Lower leg skin (tissue), 3 donors: Measurements from ENCODE around the gene GAS7.

ENCODE experiments used
- POLR2A ChIP-seq, 2 donors: fragments of 450-650 bp; IDR thresholded peaks; one replicate each; pipeline ENCODE4 v1.6.1; 2016 to 2017; ENCODE audit warnings: antibody characterized with exemption in 2 of 2, mild to moderate bottlenecking in 1 of 2, moderate library complexity in 1 of 2
- TF ChIP-seq, protein P1 (sequence below), 3 donors: fragments of 450-650 bp; IDR thresholded peaks; one replicate each; pipeline ENCODE4 v1.5.1; 2016; ENCODE audit warnings: antibody characterized with exemption in 3 of 3, mild to moderate bottlenecking in 3 of 3, moderate library complexity in 2 of 3

DNA sequence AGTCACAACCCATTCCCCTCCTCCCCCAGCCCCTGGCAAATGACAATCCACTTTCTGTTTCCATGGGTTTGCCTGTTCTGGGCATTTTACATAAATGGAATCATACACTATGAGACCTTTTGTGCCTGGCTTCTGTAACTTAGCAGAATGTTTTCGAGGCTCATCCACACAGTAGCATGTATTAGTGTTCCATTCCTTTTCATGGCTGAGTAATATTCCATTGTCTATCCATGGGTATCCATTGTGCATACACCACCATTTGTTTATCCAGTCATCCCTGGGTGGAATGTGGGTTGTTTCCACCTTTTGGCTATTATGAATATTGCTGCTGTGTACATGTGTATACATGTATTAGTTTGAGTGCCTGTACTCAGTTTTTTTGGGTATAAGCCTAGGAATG, 259.6 kb downstream of the GAS7 start:
- TF ChIP-seq, protein P1, sequence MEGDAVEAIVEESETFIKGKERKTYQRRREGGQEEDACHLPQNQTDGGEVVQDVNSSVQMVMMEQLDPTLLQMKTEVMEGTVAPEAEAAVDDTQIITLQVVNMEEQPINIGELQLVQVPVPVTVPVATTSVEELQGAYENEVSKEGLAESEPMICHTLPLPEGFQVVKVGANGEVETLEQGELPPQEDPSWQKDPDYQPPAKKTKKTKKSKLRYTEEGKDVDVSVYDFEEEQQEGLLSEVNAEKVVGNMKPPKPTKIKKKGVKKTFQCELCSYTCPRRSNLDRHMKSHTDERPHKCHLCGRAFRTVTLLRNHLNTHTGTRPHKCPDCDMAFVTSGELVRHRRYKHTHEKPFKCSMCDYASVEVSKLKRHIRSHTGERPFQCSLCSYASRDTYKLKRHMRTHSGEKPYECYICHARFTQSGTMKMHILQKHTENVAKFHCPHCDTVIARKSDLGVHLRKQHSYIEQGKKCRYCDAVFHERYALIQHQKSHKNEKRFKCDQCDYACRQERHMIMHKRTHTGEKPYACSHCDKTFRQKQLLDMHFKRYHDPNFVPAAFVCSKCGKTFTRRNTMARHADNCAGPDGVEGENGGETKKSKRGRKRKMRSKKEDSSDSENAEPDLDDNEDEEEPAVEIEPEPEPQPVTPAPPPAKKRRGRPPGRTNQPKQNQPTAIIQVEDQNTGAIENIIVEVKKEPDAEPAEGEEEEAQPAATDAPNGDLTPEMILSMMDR (IDR thresholded peaks at IDR 0.05), result no peak
- no peak for TF ChIP-seq POLR2A (IDR thresholded peaks at IDR 0.05)
